GM12873 (cell line): ENCODE results near the gene EPHB1.

Experiments used
- TF ChIP-seq, protein P1 (sequence below): IDR thresholded peaks from 2 replicates; pipeline ENCODE4 v1.5.1; 2012; ENCODE audit warnings: low read depth, mild to moderate bottlenecking, moderate library complexity, low read length, control low read depth; ENCODE audit not compliant: insufficient read depth; ENCODE audit errors: missing control alignments

EPHB1 gene

DNA sequence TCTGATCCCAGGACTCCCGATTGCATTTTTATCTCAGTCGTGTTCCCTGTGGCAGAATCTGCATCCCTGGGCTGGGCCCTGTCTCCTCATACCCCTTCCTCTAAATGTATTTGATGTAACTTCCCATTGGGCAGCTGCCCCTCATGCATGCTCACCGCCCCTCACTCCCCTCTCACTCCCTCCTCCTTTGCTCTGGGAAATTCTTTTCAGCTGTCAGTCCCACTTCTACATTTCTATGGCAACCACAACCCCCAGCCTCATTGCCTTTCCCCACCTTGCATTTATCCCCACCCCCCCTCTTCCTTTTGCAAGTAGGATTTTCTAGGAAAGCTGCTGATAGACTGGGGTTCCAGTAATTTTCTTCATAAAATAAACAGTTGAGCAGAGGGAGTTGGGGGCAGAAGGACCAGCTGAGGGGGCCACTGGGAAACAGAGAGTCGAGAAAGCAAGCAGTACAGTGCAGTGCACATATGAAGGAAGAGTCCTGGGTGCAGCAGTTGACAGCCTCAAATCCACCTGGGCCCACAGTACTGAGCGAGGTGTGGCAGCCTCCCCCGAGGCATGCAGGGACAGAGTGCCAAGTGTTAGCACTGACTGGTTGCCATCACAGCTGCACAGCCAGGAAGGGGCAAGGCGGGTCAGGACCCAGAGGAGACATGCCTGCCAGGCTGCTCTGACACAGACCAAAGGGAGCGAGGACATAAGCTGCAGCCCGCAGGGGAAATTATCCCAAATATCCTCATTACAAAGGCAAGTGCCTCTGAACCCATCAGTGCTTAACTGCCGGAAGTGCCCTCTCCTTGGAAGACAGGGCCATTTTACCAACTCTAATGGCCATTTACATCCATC, 476.3 kb downstream of the EPHB1 start:
- TF ChIP-seq, protein P1, sequence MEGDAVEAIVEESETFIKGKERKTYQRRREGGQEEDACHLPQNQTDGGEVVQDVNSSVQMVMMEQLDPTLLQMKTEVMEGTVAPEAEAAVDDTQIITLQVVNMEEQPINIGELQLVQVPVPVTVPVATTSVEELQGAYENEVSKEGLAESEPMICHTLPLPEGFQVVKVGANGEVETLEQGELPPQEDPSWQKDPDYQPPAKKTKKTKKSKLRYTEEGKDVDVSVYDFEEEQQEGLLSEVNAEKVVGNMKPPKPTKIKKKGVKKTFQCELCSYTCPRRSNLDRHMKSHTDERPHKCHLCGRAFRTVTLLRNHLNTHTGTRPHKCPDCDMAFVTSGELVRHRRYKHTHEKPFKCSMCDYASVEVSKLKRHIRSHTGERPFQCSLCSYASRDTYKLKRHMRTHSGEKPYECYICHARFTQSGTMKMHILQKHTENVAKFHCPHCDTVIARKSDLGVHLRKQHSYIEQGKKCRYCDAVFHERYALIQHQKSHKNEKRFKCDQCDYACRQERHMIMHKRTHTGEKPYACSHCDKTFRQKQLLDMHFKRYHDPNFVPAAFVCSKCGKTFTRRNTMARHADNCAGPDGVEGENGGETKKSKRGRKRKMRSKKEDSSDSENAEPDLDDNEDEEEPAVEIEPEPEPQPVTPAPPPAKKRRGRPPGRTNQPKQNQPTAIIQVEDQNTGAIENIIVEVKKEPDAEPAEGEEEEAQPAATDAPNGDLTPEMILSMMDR: no peak

GRCh38 chr3:135272026-135272669, 477.1 kb downstream of the EPHB1 start:
- TF ChIP-seq, protein P1: no peak

- TF ChIP-seq, protein P1: no peak
Measured at GRCh38 chr3:135292162-135292561, 497.1 kb downstream of the EPHB1 start.

- TF ChIP-seq, protein P1: no peak
Measured at GRCh38 chr3:135301670-135302069, 506.6 kb downstream of the EPHB1 start.

DNA sequence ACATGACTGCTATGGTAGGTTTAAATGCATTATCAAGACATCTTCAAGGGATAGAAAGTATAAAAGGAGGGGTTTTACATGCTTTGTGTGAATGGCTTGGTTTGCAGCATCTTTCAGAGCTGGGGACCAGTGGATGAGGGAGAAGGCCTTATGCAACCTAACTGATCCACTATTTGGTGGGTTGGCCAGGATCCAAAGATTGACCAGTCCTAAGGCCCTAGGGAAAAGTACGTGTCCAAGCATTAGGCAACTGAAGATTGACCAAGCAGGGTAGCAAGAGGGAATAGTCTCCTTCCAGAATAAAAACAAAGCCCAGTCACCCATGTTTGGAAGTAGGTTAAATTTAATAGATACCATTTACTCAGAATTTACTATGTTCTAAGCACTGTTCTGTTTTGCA, 509.3 kb downstream of the EPHB1 start:
- TF ChIP-seq, protein P1: no peak
